Esophagus muscularis mucosa (tissue), 3 donors: ENCODE measurements around the gene SBK3.

ENCODE experiments used
- CTCF ChIP-seq, 3 experiments: fragments of 200-600 bp in 2 of 3; fragments of 450-650 bp in 1 of 3; sonication (generic) in 2 of 3; IDR thresholded peaks; one replicate each; pipeline ENCODE4 v1.5.1; 2017 to 2019; ENCODE audit warnings: antibody characterized with exemption in 3 of 3, mild to moderate bottlenecking in 2 of 3, moderate library complexity in 1 of 3
- EP300 ChIP-seq: sonication (generic); formaldehyde crosslinking; IDR thresholded peaks from one replicate; pipeline ENCODE4 v1.6.1; 2017; ENCODE audit warnings: antibody characterized with exemption

GRCh38 chr19:55593096-55593772 is 47.9 kb upstream of the SBK3 start:
- TF ChIP-seq EP300 (no peak), CTCF (IDR thresholded peaks at IDR 0.05) (no peak)
